NCI-H345 treated with DMSO at 0.1 percent for 48 hours (cell line): ENCODE measurements around the gene TBC1D22A.

Source experiments
- DNase-seq: peaks from one replicate; lab custom pipeline; 2025; ENCODE audit not compliant: unreplicated experiment; lab: John Stamatoyannopoulos, UW

TBC1D22A gene

DNA sequence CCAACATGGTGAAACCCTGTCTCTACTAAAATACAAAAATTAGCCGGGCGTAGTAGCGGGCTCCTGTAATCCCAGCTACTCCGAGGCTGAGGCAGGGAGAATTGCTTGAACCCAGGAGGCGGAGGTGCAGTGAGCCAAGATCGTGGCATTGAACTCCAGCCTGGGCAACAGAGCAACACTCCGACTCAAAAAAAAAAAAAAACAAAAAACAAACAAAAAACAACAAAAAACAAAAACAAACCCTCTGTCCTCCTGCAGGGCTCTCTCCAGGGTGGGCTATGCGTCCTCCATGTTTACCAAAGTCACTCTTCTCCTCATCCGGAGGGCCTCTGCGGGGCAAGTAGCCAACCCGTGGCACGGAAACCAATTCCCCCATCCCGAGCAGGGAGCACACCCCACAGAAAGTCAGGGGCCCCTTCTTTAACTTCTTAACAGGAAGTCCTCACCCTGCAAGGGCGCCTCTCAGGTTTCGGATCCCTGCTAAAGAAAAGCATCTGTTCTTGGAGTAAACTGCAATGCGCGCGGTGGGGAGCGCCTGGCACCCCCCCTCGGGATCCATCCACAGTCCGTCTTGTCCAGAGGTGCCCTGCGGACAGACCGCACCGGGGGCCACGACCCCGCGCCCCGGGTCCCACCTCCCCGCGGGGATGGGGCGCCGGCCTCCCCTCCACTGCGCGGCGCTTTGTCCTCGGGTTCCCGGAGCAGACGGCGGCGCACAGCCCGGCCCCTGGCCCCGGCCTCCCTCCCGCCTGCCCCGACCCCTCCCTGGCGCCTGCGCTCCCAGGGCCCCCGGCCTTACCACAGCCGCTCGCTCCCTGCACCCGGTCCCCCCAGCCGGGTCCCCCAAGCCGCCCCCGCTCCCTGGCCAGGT, 25.1 kb upstream of the TBC1D22A start:
- DNase-seq: no peak

DNA sequence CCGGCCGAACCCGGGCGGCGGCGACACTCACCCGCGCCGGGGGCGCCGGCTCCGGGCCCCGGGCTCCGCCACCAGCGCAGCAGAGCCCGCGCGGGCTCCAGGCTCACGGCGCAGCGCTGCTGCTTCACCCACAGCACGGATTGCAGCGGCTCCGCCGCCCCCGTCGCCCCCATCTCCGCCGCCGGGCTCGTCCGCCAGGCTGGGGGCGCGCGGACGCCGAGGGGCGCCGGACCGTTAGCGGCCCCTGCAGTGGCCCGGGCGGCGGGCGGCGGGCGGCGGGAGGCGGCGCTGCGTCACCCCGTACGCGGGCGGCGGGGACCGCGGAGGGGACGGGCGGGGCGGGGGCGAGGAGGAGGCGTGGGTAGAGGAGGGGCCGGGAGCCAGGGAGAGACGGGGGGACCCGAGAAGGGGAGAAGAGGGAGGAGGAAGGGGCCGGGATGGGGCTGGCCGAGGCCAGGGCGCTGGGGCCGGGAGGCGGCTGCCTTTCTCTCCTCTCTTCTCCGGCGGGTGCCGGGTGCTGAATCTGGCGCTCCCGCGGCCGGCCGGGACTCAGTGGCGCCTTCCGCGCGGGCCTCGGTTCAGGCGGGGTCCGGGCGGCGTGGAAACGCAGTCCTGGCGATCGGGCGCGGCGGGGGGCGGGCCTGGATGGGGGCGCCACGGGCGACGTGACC, 24.3 kb upstream of the TBC1D22A start, which contains the start of gene CERK:
Gene CERK (minus strand): TSS at position 277 of the 671 bp plus-strand sequence. CDS start 104 bp downstream, at position 173.
- no peak for DNase-seq

- no peak for DNase-seq
Observed at GRCh38 chr22:46738647-46739093, 23.8 kb upstream of the TBC1D22A start.

GRCh38 chr22:46739094-46739870, 23.2 kb upstream of the TBC1D22A start:
- DNase-seq: no peak

DNA sequence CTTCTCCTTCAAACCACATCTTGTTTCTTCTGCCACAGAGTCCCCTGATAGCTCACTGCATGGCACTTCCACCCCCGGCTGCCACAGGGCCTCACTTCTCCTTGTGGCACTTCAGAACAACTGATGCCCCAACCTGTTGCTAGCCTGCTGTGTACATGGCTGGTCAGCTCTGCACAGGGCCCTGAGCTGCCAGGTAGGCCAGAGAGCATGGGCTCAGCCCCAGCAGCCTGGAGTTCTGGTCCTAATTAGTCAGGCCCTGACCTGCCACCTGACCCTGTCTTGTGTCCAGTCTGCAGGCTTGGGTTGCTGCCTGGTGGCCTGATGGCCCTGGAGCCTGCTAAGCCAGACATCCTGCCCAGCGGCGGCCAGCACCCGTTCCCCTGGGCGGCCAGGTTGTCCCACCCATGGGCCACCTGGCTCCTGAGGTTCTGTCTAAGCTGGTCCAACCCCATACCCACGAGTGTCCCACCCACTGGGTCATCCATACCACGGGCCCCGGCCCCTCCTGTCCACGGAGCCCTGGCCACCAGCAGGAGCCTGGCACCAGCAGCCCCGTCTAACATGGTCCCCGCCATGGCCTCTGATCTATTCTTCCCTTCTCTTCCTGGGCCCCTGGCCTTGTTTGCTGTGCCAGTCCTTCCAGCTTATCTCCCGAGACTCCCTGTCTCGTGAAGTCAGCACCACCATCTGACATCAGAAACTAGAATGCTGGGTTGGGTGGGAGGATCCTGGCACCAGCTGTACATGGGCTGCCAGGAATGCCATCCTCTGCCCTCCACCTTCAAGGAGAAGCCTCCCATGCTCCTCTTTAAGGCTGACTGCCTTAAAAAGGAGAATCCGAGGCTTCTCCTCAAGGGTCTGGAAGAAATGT, 21.3 kb upstream of the TBC1D22A start:
- no peak for DNase-seq

DNA sequence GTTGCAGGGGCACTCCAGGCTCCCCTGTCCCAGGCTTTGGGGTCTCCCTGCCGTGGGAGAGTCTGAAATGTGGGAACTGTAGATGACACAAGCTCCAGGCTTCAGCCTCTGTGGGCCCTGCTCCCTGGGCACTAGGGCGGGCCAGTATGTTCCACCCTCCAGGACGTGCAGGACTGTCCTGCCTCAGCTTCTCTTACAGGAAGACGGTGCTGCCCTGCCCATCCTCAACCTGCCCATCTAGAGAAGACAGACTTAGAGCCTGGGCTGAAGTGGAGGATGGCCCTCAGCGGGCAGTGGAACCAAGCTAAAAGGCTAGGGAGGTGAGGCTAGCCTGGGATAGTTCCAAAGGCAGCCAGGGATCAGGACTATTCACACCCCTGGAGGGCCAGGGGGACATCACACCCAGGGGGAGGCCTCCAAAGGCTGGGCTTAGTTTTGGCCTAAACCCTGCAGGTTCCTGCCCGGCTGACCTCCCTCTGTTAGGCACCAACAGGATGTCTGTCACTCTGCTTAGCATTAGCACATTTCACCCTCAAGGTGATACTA, 20.4 kb upstream of the TBC1D22A start:
- no peak for DNase-seq

DNA sequence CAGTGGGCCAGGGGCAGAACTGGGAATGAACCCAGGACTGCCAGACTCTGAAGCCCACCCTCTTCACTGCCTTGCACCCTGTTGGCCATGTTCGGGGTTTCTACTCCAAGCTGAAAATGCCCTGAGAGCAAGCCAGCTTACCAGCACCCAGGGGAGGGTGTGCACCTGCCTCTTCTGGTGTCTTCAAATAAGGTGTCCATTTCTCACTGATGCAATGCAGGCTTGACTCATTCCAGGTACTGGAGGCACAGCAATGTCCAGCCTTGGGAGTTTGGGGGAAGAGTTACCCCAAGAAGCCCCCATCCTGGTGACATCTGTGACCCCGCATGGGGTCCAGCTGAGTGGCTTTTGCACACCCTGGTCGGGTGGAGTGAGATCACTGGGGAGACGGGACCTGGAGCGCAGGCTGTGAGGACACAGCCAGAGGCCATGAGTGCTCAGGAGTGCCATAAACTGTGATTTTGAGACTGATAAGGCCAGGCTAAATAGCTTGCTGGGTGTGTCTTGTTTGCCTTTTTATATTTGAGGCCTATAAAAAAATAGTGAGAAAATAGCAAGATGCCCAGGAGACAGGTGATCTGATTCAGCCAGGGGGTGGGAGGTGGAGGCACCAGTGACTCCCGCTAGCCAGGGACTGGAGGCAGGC, 19.8 kb upstream of the TBC1D22A start:
- DNase-seq: no peak

GRCh38 chr22:46744581-46744980, 17.9 kb upstream of the TBC1D22A start:
- no peak for DNase-seq

DNA sequence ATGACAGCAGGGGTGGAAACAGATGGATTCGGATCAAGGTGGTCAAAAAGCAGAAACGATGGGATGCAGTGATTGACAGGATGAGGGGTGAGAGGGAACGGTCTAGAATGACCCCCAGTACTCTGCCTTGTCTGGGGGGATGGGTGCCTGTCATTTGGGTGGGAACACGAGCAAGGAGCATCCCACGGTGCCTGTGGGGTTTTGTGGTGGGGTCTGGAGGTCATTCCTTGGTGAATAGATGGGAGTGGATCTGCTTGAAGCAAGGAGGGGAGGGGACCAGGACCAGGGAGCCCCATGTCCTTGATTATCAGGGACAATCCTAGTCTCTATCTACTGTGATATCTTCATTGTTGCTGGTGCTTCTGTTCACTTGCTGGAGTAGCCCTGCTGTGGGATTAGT, 16.3 kb upstream of the TBC1D22A start:
- no peak for DNase-seq

- no peak for DNase-seq
Observed at GRCh38 chr22:46746620-46747019, 15.8 kb upstream of the TBC1D22A start.

DNA sequence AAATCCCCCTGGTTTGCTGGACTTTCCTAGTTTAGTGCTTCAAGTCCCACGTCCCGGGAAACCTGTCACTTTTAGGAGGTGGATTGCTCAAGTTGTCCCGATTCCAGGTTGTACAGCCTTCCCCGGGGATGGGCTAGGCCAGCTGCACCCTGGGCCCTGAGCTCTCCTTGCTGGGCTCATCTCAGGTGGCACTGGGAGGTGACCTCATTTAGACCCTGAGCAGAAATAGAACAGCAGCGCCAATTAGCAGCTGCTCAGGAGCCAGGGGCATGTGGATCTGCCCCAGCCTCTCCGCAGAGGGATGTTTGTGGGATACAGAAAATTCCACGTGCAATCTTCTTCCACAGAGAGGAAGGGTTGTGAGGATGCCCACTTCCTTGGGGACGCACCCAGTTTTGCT, 14.8 kb upstream of the TBC1D22A start:
- DNase-seq: no peak

GRCh38 chr22:46748206-46748907, 14.1 kb upstream of the TBC1D22A start:
- no peak for DNase-seq

GRCh38 chr22:46748908-46749675, 13.4 kb upstream of the TBC1D22A start:
- no peak for DNase-seq

- DNase-seq: no peak
Observed at GRCh38 chr22:46749682-46750529, 12.5 kb upstream of the TBC1D22A start.

DNA sequence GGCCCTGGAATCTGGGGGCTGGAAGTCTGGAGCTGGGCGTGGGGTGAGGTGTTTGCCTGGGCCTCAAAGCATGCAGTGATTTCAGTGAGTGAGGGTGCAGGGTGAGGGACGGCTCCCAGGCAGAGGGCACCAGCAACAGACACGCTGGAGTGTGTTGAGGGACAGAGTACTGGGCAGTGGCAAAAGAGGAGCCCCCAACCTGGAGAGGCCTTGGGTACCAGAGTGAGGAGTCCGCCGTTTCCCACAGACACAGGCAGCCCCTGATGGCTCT, 12.0 kb upstream of the TBC1D22A start:
- no peak for DNase-seq

DNA sequence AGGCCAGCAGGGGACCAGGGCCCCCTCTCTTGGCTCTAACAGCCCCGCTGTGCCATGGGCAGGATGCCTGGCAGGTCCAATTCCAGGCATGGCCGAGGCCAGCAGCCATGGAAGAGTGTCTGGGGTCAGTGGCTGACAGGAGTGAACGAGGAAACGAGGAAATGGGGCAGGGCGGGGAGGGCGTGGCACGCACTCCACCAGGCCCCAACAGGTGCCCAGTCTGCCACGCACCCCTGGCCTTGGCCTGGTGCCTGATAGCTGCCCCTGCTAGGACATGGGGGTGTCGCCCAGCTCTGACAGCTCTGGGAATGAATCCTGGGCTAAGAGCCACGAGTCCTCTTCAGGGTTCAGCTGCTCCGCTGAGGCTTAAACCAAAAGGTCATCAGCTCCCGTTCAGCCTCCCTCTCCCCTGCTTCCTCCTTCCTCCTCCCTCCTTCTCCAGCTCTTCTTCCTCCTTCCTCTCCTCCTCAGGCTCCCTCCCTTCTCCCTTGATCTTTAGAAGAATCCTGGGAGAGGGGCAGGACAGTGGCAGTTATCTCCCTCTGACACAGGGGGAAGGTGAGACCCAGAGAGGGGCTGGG, 11.5 kb upstream of the TBC1D22A start:
- no peak for DNase-seq

- DNase-seq: no peak
Observed at GRCh38 chr22:46752286-46752987, 10.0 kb upstream of the TBC1D22A start.
